HepG2 (cell line): ENCODE measurements around the gene FAM234A.

Source experiments
- BRCA1 ChIP-seq: sonication (generic); formaldehyde crosslinking; IDR thresholded peaks from 2 replicates; pipeline ENCODE4 v1.4.0; 2020; ENCODE audit warnings: missing genetic modification reagents
- CHD4 ChIP-seq: fragments of 200-600 bp; sonication (generic); IDR thresholded peaks from 2 replicates; pipeline ENCODE4 v1.7.0; 2017; ENCODE audit warnings: mild to moderate bottlenecking, low read length, borderline replicate concordance
- CREB1 ChIP-seq, 2 experiments: fragments of 450-650 bp in 1 of 2; IDR thresholded peaks; 2 replicates each; pipeline ENCODE4 v1.6.1; 2016 to 2017; ENCODE audit warnings: control low read depth in 1 of 2, mild to moderate bottlenecking in 1 of 2, missing compliant biosample characterization in 1 of 2, missing genetic modification characterization in 1 of 2
- CTCF ChIP-seq: sonication (generic); formaldehyde crosslinking; IDR thresholded peaks from 2 replicates; pipeline ENCODE4 v1.5.0; 2020; ENCODE audit warnings: mild to moderate bottlenecking, missing genetic modification reagents, moderate library complexity
- HBP1 ChIP-seq: IDR thresholded peaks from 2 replicates; pipeline ENCODE4 v1.6.1; 2016; ENCODE audit warnings: low read depth, control low read depth
- HOXA3 ChIP-seq: sonication (generic); formaldehyde crosslinking; IDR thresholded peaks from 2 replicates; pipeline ENCODE4 v1.5.0; 2020; ENCODE audit warnings: missing genetic modification reagents
- IRF9 ChIP-seq: sonication (generic); formaldehyde crosslinking; IDR thresholded peaks from 2 replicates; pipeline ENCODE4 v1.8.0; 2022; ENCODE audit warnings: missing genetic modification reagents, mild to moderate bottlenecking, borderline replicate concordance
- KDM4B ChIP-seq: sonication (generic); formaldehyde crosslinking; IDR thresholded peaks from 2 replicates; pipeline ENCODE4 v1.4.0; 2020; ENCODE audit warnings: missing genetic modification reagents
- NCOA1 ChIP-seq: sonication (generic); formaldehyde crosslinking; IDR thresholded peaks from 2 replicates; pipeline ENCODE4 v1.9.0; 2021; ENCODE audit warnings: missing genetic modification reagents
- POLR2A ChIP-seq, 2 experiments: IDR thresholded peaks; 2 replicates each; pipeline ENCODE4 v1.6.1; 2011; ENCODE audit warnings: low read depth in 2 of 2, low read length in 2 of 2, mild to moderate bottlenecking in 1 of 2, moderate library complexity in 1 of 2; ENCODE audit not compliant: insufficient read depth in 1 of 2
- ZBTB21 ChIP-seq: sonication (generic); formaldehyde crosslinking; IDR thresholded peaks from 2 replicates; pipeline ENCODE4 v1.4.0; 2020; ENCODE audit warnings: missing genetic modification reagents
- ZNF12 ChIP-seq: sonication (generic); formaldehyde crosslinking; IDR thresholded peaks from 2 replicates; pipeline ENCODE4 v1.5.0; 2020; ENCODE audit warnings: missing genetic modification reagents
- ZNF792 ChIP-seq: IDR thresholded peaks from 2 replicates; pipeline ENCODE4 v1.6.1; 2016
- ZZZ3 ChIP-seq: sonication (generic); formaldehyde crosslinking; IDR thresholded peaks from 2 replicates; pipeline ENCODE4 v1.4.0; 2020; ENCODE audit warnings: missing genetic modification reagents, mild to moderate bottlenecking, borderline replicate concordance

- TF ChIP-seq ZZZ3 (CRISPR knock-in tag) = no peak
- TF ChIP-seq HBP1 = no peak
- TF ChIP-seq ZNF12 (CRISPR knock-in tag) = no peak
- TF ChIP-seq ZBTB21 (CRISPR knock-in tag) = no peak
- no peak for TF ChIP-seq CHD4
- no peak for TF ChIP-seq POLR2A (IDR thresholded peaks at IDR 0.05; ENCODE audit: insufficient read depth in 1 of 2, low read depth in 2 of 2, low read length in 2 of 2)
- no peak for TF ChIP-seq HOXA3 (CRISPR knock-in tag)
- TF ChIP-seq CTCF = no peak
- TF ChIP-seq IRF9 = no peak
- TF ChIP-seq KDM4B = no peak
- TF ChIP-seq CREB1 (IDR thresholded peaks at IDR 0.05) = no peak
- no peak for TF ChIP-seq CREB1 (CRISPR knock-in tag; IDR thresholded peaks at IDR 0.05)
- TF ChIP-seq ZNF792 = no peak
- no peak for TF ChIP-seq BRCA1 (CRISPR knock-in tag)
- no peak for TF ChIP-seq NCOA1 (CRISPR knock-in tag)
Measured at GRCh38 chr16:266258-267164, 31.9 kb downstream of the FAM234A start.
